H9 (cell line): ENCODE measurements around the gene RAET1G. TPM values are rescaled to one million over a fixed set of nuclear protein-coding genes. Genes with fewer than 3 reads are reported as not detected.

Source experiments
- DNase-seq: peaks from one replicate; pipeline ENCODE4 v3.0.0-alpha.2; 2017
- H2AFZ ChIP-seq: one replicate; pipeline ENCODE4 v1.6.1; 2013; ENCODE audit warnings: mild to moderate bottlenecking, low read length, control low read depth, moderate library complexity
- H2AK5ac ChIP-seq: 2 replicates; pipeline ENCODE4 v1.6.1; 2013; ENCODE audit warnings: low read length, control low read depth, mixed read lengths; ENCODE audit not compliant: insufficient read length
- H2BK120ac ChIP-seq: one replicate; pipeline ENCODE4 v1.6.1; 2013; ENCODE audit warnings: low read depth, mild to moderate bottlenecking, low read length, control low read depth, inconsistent platforms; ENCODE audit not compliant: poor library complexity, severe bottlenecking
- H2BK12ac ChIP-seq: 2 replicates; pipeline ENCODE4 v1.6.1; 2013; ENCODE audit warnings: low read length, control low read depth, mixed read lengths, low read depth; ENCODE audit not compliant: insufficient read length
- H2BK15ac ChIP-seq: 2 replicates; pipeline ENCODE4 v1.6.1; 2013; ENCODE audit warnings: low read depth, low read length, control low read depth
- H2BK20ac ChIP-seq: one replicate; pipeline ENCODE4 v1.6.1; 2013; ENCODE audit warnings: low read depth, mild to moderate bottlenecking, low read length, control low read depth, inconsistent platforms; ENCODE audit not compliant: poor library complexity, severe bottlenecking
- H2BK5ac ChIP-seq: 2 replicates; pipeline ENCODE4 v1.6.1; 2013; ENCODE audit warnings: low read length, control low read depth, mixed read lengths; ENCODE audit not compliant: insufficient read length
- H3K14ac ChIP-seq: 2 replicates; pipeline ENCODE4 v1.6.1; 2013; ENCODE audit warnings: low read length, control low read depth; ENCODE audit not compliant: insufficient read depth
- H3K18ac ChIP-seq: 2 replicates; pipeline ENCODE4 v1.6.1; 2013; ENCODE audit warnings: low read depth, mild to moderate bottlenecking, mixed read lengths, low read length, control low read depth; ENCODE audit not compliant: insufficient read length
- H3K23ac ChIP-seq: 2 replicates; pipeline ENCODE4 v1.6.1; 2013; ENCODE audit warnings: low read length, control low read depth, mixed read lengths, low read depth; ENCODE audit not compliant: insufficient read length
- H3K23me2 ChIP-seq: 2 replicates; pipeline ENCODE4 v1.6.1; 2013; ENCODE audit warnings: low read depth, mild to moderate bottlenecking, mixed read lengths, low read length, control low read depth; ENCODE audit not compliant: insufficient read length, poor library complexity, severe bottlenecking
- H3K27ac ChIP-seq: 2 replicates; pipeline ENCODE4 v1.5.1; 2013; ENCODE audit warnings: low read length, control low read depth, mixed read lengths, low read depth; ENCODE audit not compliant: insufficient read length
- H3K27me3 ChIP-seq: 2 replicates; pipeline ENCODE4 v1.6.1; 2013; ENCODE audit warnings: low read length, control low read depth, inconsistent platforms; ENCODE audit not compliant: insufficient read depth
- H3K4ac ChIP-seq: 2 replicates; pipeline ENCODE4 v1.6.1; 2013; ENCODE audit warnings: low read depth, mild to moderate bottlenecking, control low read depth, inconsistent platforms, low read length, moderate library complexity
- H3K4me1 ChIP-seq: 2 replicates; pipeline ENCODE4 v1.6.1; 2013; ENCODE audit warnings: low read length, control low read depth, inconsistent platforms; ENCODE audit not compliant: insufficient read depth
- H3K4me2 ChIP-seq: 2 replicates; pipeline ENCODE4 v1.6.1; 2013; ENCODE audit warnings: low read length, control low read depth, mixed read lengths; ENCODE audit not compliant: insufficient read length, insufficient read depth
- H3K56ac ChIP-seq: 2 replicates; pipeline ENCODE4 v1.6.1; 2013; ENCODE audit warnings: low read depth, mild to moderate bottlenecking, mixed read lengths, low read length, control low read depth; ENCODE audit not compliant: insufficient read length
- H3K79me1 ChIP-seq: 2 replicates; pipeline ENCODE4 v1.6.1; 2013; ENCODE audit warnings: low read depth, mild to moderate bottlenecking, moderate library complexity, low read length, control low read depth, inconsistent platforms; ENCODE audit not compliant: insufficient read depth, poor library complexity, severe bottlenecking
- H3K79me2 ChIP-seq: 2 replicates; pipeline ENCODE4 v1.6.1; 2013; ENCODE audit warnings: low read length, control low read depth, inconsistent platforms; ENCODE audit not compliant: insufficient read depth
- H3K9ac ChIP-seq: 2 replicates; pipeline ENCODE4 v1.6.1; 2013; ENCODE audit warnings: low read length, control low read depth, mixed read lengths; ENCODE audit not compliant: insufficient read length; ENCODE audit errors: extremely low read depth
- H3K9me3 ChIP-seq: one replicate; pipeline ENCODE4 v1.6.1; 2013; ENCODE audit warnings: low read depth, low read length, inconsistent platforms; ENCODE audit not compliant: control insufficient read depth
- H3T11ph ChIP-seq: one replicate; pipeline ENCODE4 v1.6.1; 2013; ENCODE audit warnings: mild to moderate bottlenecking, low read length, control low read depth, inconsistent platforms
- H4K20me1 ChIP-seq: one replicate; pipeline ENCODE4 v1.6.1; 2013; ENCODE audit not compliant: control insufficient read depth, insufficient read length, insufficient read depth
- H4K5ac ChIP-seq: 2 replicates; pipeline ENCODE4 v1.6.1; 2013; ENCODE audit warnings: low read depth, mild to moderate bottlenecking, mixed read lengths, low read length, control low read depth; ENCODE audit not compliant: insufficient read length
- H4K8ac ChIP-seq: replicated peaks from 2 replicates; pipeline ENCODE4 v1.6.1; 2013; ENCODE audit warnings: low read length, control low read depth, mixed read lengths, low read depth; ENCODE audit not compliant: insufficient read length
- H4K91ac ChIP-seq: 2 replicates; pipeline ENCODE4 v1.6.1; 2013; ENCODE audit warnings: low read depth, mild to moderate bottlenecking, moderate library complexity, mixed read lengths, low read length, control low read depth; ENCODE audit not compliant: insufficient read length
- H3K27ac Mint-ChIP-seq, 3 experiments: 2 replicates in 2 of 3; 3 replicates in 1 of 3; pipeline ENCODE4 v1.8.0; 2020 to 2021; ENCODE audit warnings: mixed read lengths in 3 of 3, mild to moderate bottlenecking in 1 of 3, moderate library complexity in 1 of 3
- H3K27me3 Mint-ChIP-seq: 2 replicates; pipeline ENCODE4 v1.8.0; 2021; ENCODE audit warnings: low read depth, mild to moderate bottlenecking, moderate library complexity, mixed read lengths
- H3K36me3 Mint-ChIP-seq, 3 experiments: 2 replicates in 2 of 3; 3 replicates in 1 of 3; pipeline ENCODE4 v1.8.0; 2020 to 2021; ENCODE audit warnings: low read depth in 3 of 3, mixed read lengths in 3 of 3; ENCODE audit not compliant: insufficient read depth in 1 of 3
- H3K4me1 Mint-ChIP-seq, 2 experiments: 2 replicates each; pipeline ENCODE4 v1.8.0; 2020; ENCODE audit warnings: mixed read lengths in 2 of 2
- H3K4me3 Mint-ChIP-seq, 2 experiments: 2 replicates in 1 of 2; 3 replicates in 1 of 2; pipeline ENCODE4 v1.8.0; 2020 to 2021; ENCODE audit warnings: mild to moderate bottlenecking in 2 of 2, mixed read lengths in 2 of 2, moderate library complexity in 1 of 2
- H3K9me3 Mint-ChIP-seq, 2 experiments: 2 replicates in 1 of 2; 3 replicates in 1 of 2; pipeline ENCODE4 v1.8.0; 2020; ENCODE audit warnings: mild to moderate bottlenecking in 2 of 2, mixed read lengths in 2 of 2, moderate library complexity in 1 of 2
- WGBS: extraction: QIAGEN DNeasy Blood & Tissue Kit; methylation state at CpG from one replicate; pipeline ENCODE4 v1.1.7; 2013; ENCODE audit warnings: missing lambda C conversion rate, low lambda C conversion rate, mixed read lengths; ENCODE audit not compliant: insufficient read length; ENCODE audit errors: extremely low coverage; 5-methylcytosine and 5-hydroxymethylcytosine counted together
- total RNA-seq: library from RNA; stranded (reverse); gene quantifications from 2 replicates; pipeline ENCODE4 v1.2.1, GENCODE V29; 2021
- TF ChIP-seq, protein P1 (sequence below): fragments of 200-600 bp; sonication (generic); conservative IDR thresholded peaks from 3 replicates; pipeline ENCODE4 v1.8.0; 2021; ENCODE audit warnings: antibody characterized with exemption, mild to moderate bottlenecking

The RAET1G gene
- total RNA-seq, 1 experiment from 2014 or later = not detected

DNA sequence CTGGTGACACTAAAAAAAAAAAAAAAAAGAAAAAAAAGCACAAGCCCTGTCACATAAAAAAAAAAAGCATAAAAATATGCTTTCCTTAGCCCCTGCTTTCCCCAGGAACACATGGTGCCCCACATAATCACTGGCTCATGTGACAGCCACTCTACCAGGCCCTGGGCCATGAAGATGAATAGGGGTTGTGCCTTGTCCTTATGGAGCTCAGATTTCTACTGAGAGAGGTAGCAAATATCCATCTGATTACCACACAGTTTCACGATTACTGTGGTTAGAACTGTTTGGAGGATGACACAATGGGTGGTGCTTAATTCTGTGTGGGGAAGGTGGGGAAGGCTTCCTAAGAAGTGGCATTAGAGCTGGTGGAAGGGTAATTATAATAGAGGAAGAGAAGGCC, 34.3 kb downstream of the RAET1G start:
- Histone ChIP-seq H3K79me2 (no peaks in the 10 kb centered on the region), H3K23ac (no peak overlapping the region), H3K18ac (no peak overlapping the region), H4K91ac (no peak overlapping the region), H3K4me1 (no peaks in the 10 kb centered on the region), H2BK15ac (no peak overlapping the region), H3K23me2 (no peaks in the 10 kb centered on the region), H3K9ac (no peak overlapping the region), H2BK120ac (no peak overlapping the region), H2AK5ac (no peak overlapping the region), H4K20me1 (no peaks in the 10 kb centered on the region), H3K9me3 (no peaks in the 10 kb centered on the region), H4K5ac (no peak overlapping the region), H3K79me1 (no peaks in the 10 kb centered on the region), H3T11ph (no peak overlapping the region), H3K27me3 (no peaks in the 10 kb centered on the region), H2BK5ac (no peak overlapping the region), H3K4me2 (no peak overlapping the region), H2AFZ (no peak overlapping the region), H3K56ac (no peak overlapping the region), H3K27ac (no peak overlapping the region), H3K4ac (no peak overlapping the region), H4K8ac (no peak overlapping the region), H3K14ac (no peak overlapping the region), H2BK20ac (no peak overlapping the region), H2BK12ac (no peak overlapping the region)
- no peak for DNase-seq
- no CpG with 5 or more reads among the region's 1 CpG for WGBS
- Mint-ChIP-seq H3K36me3 (no peaks in the 10 kb centered on the region), H3K4me1 (peaks cover 2 to 6% of the 10 kb centered on the region in 2 experiments; a peak in 2 of 4 replicates), H3K9me3 (no peaks in the 10 kb centered on the region), H3K27ac (no peak overlapping the region), H3K4me3 (no peak overlapping the region; a peak in 1 of 5 replicates), H3K27me3 (peaks cover 60% of the 10 kb centered on the region)
- TF ChIP-seq, protein P1, sequence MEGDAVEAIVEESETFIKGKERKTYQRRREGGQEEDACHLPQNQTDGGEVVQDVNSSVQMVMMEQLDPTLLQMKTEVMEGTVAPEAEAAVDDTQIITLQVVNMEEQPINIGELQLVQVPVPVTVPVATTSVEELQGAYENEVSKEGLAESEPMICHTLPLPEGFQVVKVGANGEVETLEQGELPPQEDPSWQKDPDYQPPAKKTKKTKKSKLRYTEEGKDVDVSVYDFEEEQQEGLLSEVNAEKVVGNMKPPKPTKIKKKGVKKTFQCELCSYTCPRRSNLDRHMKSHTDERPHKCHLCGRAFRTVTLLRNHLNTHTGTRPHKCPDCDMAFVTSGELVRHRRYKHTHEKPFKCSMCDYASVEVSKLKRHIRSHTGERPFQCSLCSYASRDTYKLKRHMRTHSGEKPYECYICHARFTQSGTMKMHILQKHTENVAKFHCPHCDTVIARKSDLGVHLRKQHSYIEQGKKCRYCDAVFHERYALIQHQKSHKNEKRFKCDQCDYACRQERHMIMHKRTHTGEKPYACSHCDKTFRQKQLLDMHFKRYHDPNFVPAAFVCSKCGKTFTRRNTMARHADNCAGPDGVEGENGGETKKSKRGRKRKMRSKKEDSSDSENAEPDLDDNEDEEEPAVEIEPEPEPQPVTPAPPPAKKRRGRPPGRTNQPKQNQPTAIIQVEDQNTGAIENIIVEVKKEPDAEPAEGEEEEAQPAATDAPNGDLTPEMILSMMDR = no peak
